GM19372 (cell line): ENCODE results near the gene C1QC.

ENCODE experiments used
- ATAC-seq: cut with Tn5 transposase; IDR thresholded peaks from one replicate; pipeline ENCODE4 v1.9.1; 2021; ENCODE audit warnings: mild to moderate bottlenecking, low read depth, moderate library complexity; ENCODE audit not compliant: unreplicated experiment

The C1QC gene

DNA sequence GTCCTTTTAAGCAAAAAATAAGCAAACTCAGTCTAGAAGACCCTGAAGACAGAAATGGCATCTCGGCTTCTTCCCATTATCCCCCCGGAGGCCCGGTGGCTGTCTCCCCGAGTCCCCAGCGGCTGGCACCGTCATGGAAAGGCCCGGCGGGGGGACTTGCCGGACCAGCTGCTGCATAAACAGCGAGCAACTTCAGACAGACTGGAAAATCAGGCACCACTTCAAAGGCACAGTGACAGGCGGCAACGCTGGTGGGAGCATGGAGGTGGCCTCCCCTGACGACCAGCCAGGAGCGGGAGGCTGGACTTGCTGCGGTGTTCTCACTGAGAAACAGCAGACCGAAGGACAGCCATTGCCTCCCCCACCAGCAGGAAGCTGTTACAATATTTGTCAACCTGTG is 25.4 kb upstream of the C1QC start:
- no peak for ATAC-seq

DNA sequence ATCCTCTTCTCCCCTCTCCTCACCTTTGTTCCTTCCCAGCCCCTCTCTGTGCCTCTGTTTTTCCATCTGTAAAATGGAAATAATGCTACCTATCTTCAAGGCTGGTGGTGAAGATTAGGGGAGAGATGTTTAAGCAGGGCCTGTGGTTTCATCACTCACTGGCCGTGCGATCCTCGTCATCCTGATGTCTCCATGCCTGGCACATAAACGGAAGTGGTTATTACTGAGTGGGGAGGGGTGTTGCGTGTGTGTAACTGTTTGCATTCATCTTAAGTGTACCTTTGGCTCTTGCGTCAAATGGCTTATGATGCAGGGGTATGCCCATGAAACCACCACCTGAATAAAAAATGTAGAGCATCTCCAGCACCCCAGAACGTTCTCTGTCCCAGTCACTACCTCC is 24.2 kb upstream of the C1QC start:
- no peak for ATAC-seq

DNA sequence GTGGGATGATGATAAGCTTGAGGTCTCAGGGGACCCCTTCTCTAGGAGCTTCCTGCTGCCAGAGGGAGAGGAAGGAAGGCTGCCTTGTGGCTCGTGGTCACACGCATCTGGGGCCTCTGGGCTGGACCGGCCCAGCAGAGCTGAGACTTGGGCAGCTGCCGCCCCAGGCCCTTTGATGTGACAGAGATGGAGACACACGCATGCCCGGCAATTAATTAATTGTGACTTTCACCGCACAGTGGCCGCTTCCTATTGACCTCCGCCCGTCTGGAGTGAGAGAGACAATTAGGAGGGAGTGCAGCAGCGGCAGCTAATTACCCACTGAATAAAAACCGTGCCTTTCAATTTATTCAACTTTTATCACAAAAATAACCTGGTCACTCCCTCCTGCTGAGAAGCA is 23.6 kb upstream of the C1QC start:
- no peak for ATAC-seq

DNA sequence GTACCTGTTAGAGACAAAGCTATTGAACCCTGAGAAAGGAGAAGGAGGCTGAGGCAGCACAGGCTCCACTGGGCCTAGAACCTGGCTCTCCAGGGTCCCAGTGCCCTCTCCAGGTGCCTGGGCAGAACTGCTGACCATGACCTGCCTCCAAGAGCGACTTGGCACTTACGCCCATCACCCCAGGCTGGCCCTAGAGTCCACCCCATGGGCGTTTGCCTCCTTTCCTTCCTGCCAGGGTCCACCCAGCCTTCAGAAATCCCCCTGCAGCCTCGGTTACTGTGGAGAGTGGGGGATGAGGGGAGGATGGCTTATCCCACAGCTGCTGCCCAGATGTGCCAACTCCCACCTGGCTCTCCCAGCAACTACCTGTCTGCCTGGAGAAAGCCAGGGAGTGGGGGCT is 21.7 kb upstream of the C1QC start:
- no peak for ATAC-seq

DNA sequence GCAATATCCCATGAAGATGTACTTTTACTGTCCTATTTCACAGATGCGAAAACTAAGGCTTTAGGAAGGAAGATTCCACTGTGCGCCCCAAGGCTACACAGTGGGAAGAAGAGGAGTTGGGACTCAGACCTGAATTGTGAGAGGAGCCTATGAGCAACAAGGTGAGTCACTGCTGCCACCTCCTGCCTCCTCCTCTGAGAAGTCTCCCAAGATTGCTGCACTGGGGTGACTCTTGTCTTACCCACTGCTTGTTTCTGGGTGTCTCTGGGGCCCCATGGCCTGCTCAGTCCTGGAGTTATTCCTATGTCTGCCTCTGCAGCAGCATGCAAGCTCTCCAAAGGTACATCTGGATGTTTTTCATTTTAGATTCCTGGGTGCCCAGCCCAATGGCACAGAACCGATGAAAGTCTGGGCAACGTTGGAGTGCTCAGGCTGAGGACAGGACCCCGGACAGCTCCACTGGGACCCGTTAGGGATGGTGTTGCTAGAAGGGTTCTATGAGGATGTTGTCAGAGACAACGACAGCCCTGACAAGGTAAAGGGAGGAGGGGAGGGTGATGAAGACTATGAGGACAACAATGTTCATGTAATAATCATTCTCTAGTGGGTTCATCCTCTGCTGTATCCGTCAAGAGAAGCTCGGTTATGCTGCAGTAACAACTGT is 18.0 kb upstream of the C1QC start:
- ATAC-seq: no peak

DNA sequence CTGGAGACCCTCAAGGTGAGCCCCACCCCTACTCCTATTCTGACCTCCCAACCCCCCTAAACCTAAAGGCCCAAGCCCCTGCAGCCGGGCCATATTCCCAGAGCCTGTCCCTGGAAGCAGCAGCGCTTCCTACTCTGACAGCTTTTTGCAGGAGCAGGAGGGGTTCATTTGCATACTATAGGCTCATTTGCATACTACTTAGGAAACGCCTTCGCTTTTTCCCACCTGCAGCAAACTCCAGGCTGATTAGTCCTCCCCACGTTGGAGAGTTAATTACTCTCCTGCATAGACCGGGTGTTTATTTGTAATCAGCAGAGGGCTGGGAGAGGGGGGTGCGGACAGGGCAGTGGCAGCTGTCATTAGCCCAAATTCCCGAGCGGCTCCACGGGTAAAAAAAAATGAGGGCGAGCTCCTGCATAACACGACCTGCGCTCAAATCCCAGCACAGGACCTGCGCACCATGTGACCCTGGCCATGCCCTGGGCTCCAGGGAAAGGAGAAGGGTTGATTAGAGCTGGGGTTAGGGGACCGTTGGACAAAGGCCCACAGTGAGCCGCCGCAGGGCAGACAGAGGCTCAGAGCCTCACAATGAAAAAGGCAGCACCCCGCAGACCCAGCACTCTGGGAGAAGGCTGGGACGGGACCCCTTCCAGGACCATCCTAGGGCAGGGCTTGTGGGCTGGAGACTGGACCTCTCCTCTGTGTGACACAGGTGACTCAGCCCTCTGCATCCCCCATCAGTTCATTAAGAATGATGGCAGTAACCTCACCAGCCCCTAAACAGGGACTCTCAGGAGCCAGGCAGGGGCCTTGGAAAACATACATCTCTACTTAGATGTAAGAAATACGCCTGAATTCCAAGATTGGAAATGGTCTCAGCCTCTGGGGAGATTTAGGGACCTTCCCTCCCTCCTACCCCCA is 16.9 kb upstream of the C1QC start:
- no peak for ATAC-seq

DNA sequence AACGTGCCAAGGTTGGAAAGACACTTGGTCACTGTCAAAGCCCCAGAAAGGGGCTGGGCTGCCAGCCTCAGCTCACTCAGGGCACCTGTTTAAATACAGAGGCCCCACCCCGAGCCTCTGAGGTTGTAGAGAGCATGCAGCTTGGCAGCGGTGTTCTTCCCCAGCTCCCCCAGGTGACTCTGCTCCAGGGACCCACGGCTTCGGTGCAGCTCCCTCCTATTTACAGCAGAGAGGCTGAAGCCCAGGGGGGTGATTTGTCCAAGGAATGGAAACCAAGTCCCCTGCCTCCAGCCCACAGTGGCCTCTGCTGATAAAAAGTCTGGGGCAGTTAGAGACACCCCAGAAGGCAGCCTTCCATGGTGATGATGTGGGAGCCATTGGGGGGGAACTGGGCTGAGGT is 16.1 kb upstream of the C1QC start:
- no peak for ATAC-seq

DNA sequence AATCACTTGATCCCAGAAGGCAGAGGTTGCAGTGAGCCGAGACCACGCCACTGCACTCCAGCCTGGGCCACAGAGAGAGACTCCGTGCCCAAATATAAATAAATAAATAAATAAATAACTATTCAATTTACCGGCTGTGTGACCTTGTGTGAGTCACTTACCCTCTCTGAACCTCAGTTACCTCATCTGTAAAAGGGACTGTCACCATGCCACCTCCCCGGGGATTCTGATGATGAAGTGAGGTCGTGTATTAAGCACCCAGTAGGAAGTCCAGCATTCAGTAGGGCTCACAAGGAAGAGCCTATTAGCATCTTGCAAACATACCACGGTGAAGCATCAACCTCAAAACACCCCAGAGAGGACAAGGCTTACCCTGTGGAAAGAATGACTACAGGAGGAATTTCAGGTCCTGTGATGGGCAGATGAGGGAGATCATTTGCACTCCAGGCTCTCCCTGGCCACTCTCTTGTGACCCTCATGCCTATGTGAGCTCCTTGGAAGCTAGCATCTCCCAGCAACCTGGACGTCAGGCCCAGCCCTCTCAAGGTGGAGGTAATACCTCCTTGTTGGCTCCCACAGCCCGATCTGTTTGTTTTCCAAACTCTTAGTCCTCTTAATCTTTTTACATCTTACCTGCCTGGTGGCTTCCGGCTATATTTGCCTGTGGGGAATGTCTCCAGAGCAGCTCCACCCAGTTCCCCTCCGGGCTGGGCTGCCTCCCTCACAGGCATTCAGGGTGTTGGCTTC is 14.6 kb upstream of the C1QC start:
- no peak for ATAC-seq

DNA sequence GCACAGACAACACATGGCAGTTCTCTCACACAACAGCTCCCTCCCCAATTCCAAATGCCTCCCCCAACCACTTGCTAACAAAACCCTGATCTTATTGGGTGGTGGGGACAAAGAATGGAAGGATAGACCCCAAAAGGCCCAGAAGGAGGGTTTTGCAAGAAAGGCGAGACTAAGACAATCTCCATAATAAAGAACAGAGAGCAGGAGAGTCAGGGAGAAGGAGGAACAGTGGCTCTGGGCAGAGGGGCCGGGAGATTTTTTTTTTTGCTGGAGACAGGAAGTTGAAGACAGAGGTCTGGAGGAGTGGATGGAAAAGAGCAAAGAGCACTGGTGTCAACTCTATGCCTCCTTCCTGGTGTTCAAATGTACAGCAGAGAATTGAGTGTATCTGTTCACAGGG is 13.5 kb upstream of the C1QC start:
- no peak for ATAC-seq

DNA sequence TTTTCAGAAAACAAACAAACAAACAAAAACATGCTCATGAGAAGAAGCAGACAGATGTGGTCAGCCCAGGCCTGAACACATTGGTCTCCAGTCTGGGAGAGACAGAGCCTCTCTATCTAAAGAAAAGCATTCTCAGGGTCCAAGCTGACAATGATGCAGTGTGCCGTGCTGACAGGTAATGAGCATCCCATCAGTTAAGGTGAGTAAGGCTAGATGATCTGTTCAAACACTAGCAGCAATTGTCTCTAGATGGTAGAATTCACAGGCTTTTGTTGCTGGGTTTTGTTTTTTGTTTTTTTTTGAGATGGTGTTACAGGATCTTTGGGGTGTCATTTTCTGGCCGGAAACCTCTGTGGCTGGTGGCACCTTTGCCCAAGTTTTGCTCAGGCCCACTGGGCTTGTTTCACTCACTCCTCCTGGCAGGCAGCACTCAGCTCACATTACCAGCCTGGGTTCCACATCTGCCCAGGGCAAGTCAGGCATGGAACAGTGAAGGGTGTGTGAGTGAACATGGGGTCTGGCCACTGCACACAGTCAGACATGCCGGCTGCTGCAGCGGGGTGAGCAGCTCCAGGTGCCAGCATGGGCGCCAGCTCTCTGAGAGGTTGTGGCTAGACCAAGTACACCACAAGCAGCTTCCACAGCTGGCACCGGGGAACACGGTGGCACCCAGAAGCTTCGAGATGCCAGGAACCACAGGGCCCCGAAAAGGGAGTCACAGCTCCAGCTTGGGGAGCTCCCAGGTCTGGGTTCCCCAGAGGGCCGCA is 9.6 kb upstream of the C1QC start:
- no peak for ATAC-seq

DNA sequence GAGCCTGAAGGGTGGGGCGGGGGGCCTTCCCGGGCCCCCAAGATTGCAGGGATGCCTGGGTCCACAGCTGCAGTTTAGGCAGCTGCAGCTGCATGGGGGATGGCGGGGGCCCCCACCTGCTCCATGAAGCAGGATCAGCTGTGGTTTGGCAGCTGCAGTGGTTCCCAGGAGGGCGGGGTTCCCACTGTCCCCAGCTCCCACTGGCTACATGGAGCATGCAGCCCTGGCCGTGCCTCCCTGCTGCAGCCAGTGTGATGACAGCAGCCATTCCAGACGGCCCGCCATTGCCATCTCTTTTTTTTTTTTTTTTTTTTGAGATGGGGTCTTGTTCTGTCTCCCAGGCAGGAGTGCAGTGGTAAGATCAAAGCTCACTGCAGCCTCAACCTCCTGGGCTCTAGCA is 8.0 kb upstream of the C1QC start:
- no peak for ATAC-seq

DNA sequence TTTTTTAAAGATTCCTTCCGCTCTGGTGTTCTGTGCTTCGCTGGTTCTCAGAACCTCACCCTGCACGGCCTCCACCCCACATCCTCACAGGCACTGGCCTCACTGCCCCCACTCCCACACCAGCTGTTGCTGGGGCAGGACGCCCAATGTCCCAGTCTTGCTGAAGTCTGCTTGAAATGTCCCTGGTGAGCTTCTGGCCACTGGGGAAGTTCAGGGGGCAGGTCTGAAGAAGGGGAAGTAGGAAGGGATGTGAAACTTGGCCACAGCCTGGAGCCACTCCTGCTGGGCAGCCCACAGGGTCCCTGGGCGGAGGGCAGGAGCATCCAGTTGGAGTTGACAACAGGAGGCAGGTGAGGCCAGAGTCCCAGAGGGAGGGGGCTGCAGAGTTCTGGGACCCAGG is 7.1 kb upstream of the C1QC start, which contains the start of gene C1QA:
TSS of gene C1QA (plus strand) at position 276 of the 400 bp plus-strand sequence. CDS start 989 bp downstream, outside the sequence.
- ATAC-seq: no peak

DNA sequence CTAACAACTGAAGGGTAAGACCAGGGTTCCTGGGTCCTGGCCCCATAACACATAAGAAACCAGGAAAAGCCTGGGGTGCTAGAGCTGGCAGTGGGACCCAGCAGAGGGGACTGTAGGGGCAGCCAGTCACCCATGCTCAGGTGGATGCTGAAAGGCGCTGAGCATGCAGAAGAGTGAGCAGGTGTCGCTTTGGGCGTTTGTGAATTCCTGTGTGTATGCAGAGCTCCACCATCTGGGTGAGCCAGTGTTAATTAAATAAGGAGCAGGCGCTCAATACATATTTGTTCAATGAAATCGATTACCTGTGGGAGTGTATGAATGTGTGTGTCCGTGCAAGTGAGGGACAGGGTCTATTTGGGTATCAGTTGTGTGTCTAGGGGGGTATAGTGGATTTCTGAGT is 6.5 kb upstream of the C1QC start:
- ATAC-seq: no peak

DNA sequence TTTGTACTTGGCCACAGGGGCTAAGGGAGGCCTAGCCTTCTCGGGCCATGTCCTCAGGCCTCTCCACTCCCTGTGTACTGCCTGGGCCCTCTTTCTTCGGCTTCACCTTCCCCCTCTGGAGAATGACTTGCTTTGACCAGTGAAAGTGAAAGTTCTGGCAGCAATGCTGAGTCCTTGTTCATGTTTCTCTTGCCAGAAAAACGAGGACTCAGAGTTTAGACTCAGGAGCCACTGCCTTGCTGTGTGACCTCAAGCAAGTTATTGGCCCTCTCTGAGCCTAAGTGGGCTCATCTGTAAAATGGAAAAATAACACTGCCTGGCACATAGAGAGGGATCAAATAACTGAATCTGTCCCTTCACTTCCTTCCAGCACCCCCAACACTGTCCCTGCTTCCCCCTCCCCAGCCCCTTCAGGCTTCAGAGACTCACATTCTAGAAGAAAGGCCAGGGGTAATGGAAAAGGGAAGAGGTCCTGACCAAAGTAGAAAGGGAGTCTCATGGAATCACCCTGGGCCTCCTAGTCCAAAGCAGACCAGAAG is 5.5 kb upstream of the C1QC start:
- ATAC-seq: no peak

DNA sequence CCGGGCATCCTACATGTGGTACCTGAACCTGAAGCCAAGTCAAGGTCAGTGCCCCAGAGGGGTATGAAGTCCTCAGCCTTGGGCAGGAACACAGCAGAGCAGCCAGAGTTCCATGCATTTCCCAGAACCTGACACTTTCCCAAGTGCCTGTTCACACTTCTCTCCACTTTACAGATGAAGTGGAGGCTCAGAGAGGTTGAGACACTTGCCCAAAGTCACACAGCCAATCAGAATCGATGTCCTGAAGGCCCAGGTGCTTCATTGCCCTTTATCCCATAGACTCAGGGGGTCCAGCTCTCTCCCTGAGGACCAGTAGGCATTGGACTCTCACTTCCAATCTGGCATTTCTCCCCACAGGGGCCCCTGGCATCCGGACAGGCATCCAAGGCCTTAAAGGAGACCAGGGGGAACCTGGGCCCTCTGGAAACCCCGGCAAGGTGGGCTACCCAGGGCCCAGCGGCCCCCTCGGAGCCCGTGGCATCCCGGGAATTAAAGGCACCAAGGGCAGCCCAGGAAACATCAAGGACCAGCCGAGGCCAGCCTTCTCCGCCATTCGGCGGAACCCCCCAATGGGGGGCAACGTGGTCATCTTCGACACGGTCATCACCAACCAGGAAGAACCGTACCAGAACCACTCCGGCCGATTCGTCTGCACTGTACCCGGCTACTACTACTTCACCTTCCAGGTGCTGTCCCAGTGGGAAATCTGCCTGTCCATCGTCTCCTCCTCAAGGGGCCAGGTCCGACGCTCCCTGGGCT is 4.8 kb upstream of the C1QC start:
- ATAC-seq: no peak

DNA sequence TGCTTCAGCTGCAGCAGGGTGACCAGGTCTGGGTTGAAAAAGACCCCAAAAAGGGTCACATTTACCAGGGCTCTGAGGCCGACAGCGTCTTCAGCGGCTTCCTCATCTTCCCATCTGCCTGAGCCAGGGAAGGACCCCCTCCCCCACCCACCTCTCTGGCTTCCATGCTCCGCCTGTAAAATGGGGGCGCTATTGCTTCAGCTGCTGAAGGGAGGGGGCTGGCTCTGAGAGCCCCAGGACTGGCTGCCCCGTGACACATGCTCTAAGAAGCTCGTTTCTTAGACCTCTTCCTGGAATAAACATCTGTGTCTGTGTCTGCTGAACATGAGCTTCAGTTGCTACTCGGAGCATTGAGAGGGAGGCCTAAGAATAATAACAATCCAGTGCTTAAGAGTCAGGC is 4.1 kb upstream of the C1QC start:
- no peak for ATAC-seq

DNA sequence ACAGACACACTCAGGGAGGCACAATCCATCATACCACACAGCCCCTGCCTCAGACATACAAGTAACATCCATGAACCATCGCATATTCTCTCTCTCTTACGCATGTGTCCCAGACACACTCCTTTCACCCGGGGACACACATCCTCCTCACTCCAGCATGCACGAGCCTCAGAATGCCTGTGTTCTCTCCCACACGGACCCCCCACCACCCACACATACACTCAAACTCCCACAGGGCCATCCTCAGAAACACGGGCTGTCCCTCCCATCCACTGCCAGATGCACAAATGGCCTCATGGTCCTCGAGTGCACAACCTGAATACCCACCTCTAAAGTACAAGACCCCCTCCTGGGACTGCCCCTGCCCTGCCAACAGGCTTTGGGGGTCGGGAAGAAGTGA is 2.2 kb upstream of the C1QC start:
- no peak for ATAC-seq

DNA sequence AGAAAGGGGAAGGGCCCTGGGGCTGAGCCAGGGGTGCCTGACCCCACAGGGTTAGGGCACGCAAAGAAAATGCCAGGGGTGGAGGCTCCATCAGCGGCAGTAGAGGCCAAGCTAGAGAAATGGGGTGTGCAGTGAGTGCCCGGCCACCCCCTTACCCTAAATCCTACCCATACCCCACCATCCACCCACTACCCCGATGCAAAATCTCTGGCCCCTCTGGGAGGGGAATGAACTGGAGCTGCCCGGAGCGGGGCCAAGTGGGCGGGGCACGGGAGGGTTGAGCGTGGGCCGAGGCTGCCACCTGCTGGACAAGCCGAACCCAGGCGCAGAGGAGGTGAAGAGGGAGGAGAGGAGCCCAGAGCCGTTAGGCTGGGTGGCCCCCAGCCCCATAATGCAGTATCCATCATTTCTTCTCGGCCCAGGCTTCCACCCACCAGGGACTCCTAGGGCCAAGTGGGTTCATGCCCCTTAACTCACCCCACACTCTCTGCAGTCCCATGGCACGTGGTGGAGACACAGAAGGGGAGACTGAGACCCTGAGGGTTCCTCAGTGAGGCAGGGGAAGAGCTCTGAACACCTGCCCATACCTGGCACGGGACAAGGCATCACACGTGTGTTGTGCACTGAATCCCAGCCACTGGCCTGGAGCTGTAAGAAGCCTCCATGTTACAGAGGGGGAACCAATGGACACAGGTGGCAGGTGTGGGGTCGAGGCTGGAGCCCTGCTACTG is 1.4 kb upstream of the C1QC start:
- no peak for ATAC-seq

DNA sequence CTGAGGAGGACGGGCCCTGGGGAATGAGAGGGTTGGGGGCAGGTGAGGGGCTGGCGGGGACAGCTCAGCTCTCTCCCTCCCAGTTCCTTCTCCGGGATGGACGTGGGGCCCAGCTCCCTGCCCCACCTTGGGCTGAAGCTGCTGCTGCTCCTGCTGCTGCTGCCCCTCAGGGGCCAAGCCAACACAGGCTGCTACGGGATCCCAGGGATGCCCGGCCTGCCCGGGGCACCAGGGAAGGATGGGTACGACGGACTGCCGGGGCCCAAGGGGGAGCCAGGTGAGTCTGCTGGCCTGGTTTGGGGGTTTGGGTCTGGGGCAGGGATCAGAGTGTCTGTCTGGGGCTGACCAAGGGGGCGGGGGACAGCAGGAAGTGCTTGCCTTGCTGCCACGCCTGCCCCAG is 495 bp downstream of the C1QC start:
- ATAC-seq: no peak
